NCI-H748 (cell line): ENCODE measurements around the gene SNX21.
"Not testable (repeated sequence)": the region's sequence is repeated elsewhere in the genome, so short reads cannot be mapped to it uniquely, and the experiment has no call there.

Experiments used
- DNase-seq: peaks from one replicate; lab custom pipeline; 2025; ENCODE audit not compliant: unreplicated experiment; lab: John Stamatoyannopoulos, UW

SNX21 gene, protein sequence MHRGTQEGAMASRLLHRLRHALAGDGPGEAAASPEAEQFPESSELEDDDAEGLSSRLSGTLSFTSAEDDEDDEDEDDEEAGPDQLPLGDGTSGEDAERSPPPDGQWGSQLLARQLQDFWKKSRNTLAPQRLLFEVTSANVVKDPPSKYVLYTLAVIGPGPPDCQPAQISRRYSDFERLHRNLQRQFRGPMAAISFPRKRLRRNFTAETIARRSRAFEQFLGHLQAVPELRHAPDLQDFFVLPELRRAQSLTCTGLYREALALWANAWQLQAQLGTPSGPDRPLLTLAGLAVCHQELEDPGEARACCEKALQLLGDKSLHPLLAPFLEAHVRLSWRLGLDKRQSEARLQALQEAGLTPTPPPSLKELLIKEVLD

DNA sequence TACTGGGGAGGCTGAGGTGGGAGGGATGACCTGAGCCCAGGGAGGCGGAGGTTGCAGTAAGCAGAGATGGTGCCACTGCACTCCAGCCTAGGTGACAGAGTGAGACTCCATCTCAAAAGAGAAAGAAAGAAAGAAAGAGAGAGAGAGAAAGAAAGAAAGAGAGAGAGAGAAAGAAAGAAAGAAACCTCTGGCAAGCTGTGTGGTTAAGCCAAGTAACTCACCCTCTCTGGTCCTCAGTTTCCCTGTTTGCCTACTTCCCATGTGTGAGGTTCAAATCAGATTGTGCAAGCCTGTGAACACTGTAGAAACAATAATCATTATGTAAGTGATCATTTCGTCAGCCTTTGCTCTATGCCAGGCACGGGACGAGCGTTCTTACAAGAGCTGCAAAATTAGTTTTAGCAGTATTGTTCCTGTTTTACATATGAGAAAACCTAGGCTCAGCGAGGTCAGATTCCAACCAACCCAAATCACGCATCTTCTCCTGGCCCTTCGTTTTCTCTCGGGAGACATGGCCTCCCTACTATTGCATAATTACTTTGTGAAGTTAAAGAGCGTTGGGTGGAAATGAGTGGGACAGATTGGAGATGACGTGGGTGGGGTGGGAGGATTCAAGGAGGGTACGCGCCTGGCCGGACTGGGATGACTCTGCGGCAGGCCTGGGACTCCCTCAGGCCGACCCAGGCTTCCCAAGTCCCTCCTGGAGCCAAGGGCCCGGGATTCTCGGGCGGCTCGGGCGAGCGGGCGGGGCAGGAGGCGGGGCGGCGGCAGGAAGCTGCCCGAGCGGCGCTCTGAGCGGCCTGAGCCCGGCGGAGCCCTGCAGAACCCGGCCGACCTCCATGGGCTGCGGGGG lies at the start of gene SNX21:
Gene SNX21 (plus strand): TSS at position 770 of the 853 bp plus-strand sequence. CDS start 121 bp downstream, outside the sequence.
- peak; percentile 58 for DNase-seq

DNA sequence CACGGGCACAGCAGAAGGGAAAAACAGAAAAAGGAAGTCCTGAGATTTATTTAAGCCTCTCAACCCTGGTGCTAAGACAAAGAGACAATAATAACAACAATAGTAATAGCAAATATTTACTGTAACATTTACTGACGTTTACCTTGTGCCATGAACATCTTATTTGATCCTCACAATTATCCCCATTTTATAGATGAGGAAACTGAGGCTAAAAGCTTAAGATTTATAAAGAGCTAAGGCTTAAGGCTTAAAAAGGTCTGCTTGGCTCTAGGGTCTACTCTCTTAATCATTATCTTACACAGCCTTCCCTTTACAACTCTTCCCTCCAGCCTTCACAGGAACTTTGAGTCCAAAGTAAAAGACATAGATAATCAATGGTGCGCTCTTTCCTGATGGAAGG lies 45.2 kb upstream of the SNX21 start:
- no peak for DNase-seq

DNA sequence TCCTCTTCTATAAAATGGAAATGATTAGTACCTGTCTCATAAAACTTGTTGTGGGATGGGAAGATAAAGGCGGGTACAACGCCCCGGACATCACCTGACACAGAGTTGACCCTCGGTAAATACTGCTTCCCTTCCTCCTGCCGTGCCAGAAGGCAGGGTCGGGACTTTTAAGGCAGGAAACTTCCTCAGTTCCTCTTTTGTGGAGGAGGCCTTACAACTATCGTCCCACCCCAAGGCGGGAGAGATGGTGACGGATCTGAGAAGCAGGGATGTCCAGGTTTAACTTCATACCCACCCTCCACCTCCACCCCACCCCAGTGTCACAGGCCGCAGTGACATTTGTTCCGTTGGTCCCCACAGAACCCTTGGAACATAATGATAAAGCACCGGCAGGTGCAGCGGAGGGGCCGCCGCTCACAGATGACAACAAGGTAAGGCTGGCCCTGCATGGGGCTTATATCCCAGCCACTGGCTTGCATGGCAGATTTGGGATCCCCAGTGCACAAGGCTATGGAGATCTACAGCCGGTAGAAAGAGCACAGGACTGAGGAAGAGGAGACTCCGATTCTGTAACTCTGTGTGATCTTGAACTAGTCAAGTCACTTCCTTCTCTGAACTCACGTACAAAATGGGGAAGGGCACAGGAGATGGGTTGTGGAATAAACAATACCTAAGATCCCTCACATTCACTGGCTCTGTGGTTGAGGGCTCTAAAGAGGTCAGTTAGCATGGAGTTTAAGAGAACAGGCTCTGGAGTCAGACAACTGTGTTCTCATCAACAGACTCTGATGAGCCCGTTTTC lies 41.1 kb upstream of the SNX21 start:
- no peak for DNase-seq

DNA sequence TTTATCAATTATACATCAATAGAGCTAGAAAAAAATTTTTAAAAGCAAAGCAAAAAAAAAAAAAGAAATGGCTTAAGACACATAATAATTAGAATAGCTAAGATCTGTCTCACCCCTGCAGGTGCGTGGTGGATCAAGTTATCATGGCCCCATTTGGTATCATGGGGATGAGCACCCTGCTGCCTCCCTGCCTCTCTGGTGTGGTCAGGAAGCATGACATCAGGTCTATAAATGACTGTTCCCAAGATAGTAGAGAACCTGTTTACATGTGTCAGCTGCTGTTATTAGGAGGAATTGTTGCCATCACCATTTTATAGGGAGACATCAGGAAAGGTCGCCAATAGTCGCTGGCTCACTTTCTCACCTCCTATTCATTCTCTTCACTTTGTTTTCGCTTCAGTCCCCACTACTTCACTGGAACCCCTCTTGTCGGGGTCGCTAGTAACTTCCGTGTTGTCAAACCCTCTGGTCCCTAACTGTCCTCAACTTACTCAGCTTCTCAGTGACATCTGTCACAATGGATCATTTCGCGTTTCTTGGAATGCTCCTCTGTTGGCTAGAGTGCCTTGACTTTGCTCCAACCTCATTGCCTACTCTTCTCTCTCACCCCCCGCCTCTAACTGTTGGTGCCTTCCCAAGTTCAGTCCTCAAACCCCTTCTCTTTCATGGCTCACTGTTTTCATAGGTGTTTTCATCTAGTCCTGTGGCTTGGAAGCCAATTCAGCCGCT lies 37.1 kb upstream of the SNX21 start:
- no peak for DNase-seq

DNA sequence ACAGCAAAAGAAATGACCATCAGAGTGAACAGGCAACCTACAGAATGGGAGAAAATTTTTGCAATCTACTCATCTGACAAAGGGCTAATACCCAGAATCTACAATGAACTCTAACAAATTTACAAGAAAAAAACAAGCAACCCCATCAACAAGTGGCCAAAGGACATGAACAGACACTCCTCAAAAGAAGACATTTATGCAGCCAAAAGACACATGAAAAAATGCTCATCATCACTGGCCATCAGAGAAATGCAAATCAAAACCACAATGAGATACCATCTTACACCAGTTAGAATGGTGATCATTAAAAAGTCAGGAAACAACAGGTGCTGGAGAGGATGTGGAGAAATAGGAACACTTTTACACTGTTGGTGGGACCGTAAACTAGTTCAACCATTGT lies 36.1 kb upstream of the SNX21 start:
- not testable (repeated sequence) for DNase-seq

DNA sequence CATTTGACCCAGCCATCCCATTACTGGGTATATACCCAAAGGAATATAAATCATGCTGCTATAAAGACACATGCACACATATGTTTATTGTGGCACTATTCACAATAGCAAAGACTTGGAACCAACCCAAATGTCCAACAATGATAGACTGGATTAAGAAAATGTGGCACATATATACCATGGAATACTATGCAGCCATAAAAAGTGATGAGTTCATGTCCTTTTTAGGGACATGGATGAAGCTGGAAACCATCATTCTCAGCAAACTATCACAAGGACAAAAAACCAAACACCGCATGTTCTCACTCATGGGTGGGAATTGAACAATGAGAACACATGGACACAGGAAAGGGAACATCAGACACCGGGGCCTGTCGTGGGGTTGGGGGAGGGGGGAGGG lies 35.6 kb upstream of the SNX21 start:
- not testable (repeated sequence) for DNase-seq

DNA sequence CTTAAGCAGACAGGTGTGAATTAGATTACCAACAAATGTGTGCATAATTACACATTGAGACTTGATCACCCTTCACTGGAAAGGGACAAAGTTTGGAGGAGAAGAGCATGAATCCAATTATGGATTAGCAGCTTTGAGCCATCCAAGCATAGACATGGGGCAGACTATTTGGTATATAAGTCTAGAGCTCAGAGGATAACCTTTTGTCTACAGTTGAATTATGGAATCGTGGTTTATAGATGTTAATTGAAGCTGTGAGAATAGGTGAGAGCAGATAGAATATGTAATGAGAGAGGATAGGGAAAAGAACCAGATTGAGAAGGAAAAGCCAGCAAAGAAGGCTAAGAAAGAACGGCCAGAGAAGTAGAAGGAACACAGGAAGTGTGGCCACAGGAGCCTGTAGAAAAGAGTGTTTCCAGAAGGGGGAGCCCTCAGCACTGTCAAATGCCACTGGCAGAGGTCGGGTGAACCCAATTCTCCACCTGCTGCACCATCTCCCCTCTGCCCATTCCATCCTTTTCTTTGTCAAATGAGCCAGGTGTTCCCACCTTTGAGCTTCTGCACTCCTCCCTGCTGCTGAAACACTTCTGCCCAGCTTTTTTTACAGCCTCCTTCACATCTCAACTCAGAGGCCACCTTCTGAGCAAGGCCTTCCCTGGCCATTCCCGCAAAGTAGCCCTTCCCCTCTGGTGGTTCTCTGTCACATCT lies 34.5 kb upstream of the SNX21 start:
- peak; percentile 54 for DNase-seq

DNA sequence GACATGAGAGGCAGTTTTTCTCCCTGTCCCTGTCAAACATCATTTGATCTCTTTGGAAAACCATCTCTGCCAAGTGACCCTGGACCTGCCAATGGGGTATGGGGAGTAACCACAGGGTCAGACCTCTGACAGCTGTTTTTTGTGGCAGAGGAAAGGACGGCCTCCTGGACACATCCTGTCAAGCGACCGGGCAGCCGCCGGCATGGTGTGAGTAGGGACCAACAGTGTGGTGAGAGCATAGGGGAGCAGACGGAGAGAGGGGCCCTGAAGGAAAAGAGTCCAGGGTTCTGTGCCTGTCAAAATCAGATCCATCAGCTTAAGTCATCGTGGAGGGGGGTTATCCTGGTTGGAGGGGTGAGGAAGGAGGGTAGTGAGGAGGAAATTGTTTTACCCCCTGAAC lies 31.7 kb upstream of the SNX21 start:
- no peak for DNase-seq

DNA sequence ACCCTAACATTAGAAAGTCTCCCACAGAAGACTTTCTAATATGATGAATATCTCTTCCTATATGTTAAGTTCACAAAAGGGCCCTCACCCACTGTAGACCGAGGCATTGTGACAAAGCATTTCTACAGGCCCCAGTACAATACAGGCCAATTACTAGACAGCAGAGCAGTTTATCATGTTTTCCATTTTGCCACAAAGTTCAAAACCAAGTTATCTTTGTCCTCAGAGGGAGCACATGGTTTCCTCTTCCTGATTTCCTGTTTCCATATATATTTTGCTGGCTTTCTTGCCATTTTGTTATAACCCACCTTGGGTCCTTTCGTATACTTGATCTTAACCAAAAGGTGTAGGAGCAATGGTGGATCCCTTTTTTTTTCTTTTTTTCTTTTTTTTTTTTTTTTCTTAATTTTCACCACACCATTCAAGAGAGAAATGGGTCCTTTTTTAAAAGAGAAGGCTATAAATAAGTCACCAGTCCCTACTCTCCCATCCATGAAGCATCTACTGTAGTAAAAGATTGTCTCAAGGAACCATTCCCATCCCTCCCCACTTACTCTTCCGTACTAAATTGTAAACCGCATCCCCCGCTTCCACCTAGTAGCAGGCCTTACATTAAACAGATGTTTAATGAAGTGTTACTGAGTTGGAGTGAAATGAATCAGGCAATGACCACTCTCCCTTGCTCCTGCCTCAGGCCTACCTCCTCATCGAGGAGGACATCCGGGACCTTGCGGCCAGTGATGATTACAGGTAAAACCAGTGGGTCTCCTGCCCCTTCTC lies 23.2 kb upstream of the SNX21 start:
- no peak for DNase-seq

DNA sequence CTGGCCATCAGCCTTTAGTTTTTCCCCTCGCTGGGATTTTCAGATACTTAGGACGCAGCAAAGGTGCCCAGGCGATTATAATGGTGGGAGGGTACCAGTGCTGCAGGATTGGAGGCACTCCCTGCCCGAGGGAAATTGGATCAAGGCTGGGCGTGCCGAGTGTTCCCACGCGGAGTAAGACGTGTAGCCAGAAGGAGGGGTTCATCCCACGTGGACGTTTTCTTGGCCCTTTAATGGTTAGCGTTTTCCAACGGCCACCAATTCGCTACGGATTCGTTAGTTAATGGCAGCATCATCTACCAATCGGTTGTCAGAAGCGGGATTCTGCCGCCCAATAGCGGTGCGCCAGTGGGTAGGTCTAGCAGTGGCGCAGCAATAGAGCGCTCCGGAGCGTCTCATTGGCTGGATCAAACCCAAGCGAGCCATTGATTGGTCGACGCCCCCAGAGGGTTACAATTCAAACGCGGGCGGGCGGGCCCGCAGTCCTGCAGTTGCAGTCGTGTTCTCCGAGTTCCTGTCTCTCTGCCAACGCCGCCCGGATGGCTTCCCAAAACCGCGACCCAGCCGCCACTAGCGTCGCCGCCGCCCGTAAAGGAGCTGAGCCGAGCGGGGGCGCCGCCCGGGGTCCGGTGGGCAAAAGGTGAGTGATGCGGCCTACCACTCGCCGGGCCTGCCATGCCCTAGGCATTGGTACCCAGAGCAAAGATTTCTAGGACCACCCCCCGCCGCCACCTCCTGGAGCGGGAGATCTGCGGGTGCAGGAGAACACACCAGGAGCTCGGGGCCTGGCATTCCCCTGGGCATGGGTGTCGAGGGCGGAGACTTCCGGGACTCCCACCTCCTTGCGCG lies 21.2 kb upstream of the SNX21 start, which contains the start of gene UBE2C:
Gene UBE2C (plus strand): TSS at position 488 of the 849 bp plus-strand sequence. CDS start 52 bp downstream, at position 540.
- peak; percentile 99 for DNase-seq

DNA sequence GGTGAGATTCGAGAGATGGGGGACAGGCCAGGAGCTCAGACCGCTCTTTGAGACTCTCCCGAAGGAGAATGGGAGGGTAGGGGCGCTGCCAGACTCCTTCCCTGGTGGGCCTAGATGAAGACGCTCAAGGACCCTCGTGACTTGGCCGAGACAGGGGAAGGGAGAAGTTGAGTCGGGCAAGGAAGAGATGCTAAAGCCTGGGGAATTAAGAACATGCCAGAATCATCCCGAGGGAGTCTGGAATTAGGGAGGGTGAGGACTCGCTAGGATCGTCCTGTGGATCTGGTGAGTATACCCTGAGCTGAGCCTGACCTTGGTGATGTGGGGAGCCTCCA lies 20.6 kb upstream of the SNX21 start:
- no peak for DNase-seq

DNA sequence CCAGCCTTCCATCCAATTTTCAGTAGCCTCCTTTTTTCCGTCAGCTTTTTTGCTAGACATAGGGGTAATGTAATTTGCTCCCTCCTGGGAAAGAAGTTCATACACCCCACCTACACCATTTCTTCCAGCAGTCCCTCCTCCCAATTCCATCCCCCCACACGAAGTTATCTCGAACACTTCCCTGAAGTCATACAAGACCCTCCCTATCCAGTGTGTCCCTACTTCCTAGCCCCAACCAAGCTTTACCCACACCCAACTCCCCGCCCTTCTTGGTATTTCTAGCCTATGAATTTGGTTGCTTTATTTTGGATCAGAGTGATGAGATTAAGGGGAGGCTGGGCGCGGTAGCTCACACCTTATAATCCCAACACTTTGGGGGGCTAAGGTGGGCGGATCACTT lies 20.1 kb upstream of the SNX21 start:
- DNase-seq = no peak

DNA sequence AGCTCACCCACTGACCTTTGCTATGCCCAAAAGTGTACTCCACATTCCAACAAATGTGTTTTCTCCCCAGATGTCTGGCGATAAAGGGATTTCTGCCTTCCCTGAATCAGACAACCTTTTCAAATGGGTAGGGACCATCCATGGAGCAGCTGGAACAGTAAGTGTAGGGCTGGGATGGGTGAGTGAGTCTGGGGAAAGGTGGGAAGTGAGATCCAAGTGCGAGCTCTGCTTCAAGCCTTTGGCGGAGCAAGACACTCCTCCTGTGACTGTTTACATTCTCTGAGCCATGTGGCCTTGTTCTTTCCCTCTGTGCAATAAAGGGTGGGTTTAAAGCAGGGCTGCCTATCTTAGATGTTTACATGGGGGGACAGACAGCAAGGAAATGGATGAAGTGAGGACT lies 19.3 kb upstream of the SNX21 start:
- DNase-seq = no peak

DNA sequence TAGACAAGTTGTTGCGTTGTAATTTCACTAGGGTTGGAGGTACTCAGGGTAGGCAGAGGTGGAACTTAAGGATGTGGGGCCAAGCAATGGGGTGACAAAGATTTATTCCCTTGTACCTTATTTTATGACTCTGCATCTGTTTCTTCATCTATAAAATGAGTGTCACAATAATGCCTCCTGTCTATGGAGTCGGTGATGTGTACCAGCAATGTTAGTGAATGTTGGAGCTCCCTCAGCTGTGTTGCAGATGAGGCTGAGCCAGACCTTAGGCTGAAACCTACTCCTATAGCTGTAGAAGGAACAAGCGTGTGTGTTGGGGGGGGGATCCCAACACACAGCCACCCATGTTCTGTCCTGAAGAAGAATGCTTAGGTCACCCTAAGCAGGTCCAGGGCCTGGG lies 16.6 kb upstream of the SNX21 start:
- no peak for DNase-seq

DNA sequence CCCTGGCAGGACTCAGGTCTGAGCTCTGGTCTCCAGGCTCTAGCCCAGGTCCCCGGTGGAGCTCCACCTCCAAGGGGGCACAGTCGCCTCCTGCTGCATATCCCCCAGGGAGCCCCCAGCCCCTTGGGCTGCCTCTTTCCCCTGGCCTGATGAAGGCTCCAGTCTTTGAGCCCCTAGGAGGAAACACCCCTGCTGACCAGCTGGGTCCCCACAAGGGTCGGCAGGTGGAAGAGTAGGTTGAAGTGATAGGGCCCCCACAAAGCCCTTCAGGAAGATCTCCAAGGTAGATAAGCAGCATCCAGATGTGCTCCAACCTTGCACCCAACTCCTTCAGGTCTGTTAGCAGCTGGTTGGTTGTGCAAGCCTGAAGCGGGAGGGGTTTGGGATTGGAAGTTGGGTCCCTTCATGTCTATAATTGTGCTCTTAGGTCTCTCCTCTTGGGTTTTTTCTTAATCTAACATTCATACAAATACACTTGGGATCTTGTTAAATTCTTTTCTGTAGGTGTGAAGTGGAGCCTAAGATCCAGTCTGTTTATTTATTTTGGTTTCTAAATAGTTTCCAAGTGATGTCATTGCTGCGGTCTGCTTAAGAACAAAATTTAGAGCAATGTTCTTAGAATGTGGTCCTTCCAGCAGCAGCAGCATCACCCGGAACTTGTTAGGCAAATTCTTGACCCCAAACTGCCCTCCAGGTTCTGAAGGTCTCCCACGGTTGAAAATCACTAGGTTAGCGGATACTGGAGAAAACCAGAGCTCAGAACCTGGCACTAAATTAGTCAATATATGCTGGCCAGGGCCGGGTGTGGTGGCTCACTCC lies 16.0 kb upstream of the SNX21 start:
- DNase-seq = no peak

DNA sequence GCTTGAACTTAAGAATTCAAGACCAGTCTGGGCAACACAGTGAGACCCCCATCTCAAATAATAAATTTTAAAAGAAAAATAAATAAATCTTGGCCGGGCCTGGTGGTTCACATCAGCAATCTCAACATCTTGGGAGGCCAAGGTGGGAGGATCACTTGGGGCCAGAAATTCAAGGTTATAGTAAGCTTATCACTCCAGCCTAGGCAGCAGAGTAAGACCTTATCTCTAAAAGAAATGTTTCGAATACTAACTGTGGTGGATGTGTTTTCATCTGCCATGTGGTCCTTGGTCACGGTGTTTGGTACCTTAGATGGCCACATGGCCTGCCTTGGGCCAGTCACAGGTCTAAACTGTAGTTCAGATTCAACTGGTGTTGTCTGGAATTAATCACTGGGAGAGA lies 15.4 kb upstream of the SNX21 start:
- no peak for DNase-seq

DNA sequence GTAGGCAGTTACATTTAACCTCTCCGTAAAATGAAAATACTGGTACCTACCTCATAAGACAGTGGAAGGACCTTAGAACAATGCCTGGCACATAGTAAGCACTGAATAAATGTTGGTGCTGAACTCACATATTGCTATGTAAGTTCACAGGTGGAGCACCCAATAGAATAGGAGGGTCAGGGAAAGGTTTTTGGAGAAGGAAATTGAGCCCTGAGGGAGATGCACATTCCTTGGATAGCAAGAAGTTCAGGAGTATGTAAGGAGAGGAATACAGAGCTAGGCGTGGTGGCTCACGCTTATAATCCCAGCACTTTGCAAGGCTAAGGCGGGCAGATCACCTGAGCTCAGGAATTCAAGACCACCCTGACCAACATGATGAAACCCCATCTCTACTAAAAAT lies 14.1 kb upstream of the SNX21 start:
- no peak for DNase-seq

DNA sequence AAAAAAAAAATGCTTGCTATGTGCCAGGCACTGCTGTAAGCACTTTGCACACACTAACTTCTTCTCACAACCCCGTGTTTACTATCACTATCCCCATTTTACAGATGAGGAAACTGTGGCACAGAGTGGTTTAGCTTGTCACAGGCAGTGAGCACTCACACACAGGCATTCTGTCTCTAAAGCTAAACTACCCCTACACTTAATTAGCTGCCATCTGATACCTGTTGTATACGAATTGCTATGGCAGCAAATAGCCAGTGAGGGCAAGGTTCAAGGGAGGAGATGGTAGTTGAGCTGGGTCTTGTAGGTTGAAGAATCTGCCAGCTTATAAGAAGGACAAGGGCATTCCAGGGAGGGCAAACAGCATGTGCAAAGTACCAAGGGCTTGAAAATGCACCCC lies 11.7 kb upstream of the SNX21 start:
- peak; percentile 40 for DNase-seq
